NOMO-1 treated with DMSO at 0.1 percent for 48 hours (cell line): ENCODE measurements around the gene SERPINB5.
"Not testable (repeated sequence)": the region's sequence is repeated elsewhere in the genome, so short reads cannot be mapped to it uniquely, and the experiment has no call there.

ENCODE experiments used
- DNase-seq: peaks from one replicate; lab custom pipeline; 2025; ENCODE audit not compliant: unreplicated experiment; lab: John Stamatoyannopoulos, UW

The SERPINB5 gene

GRCh38 chr18:63476668-63477067, at the start of gene SERPINB5:
TSS of gene SERPINB5 (plus strand) at chr18:63476958. CDS start at chr18:63484429, 7,471 bp downstream.
- DNase-seq: no peak

GRCh38 chr18:63427558-63427957, 49.2 kb upstream of the SERPINB5 start:
- no peak for DNase-seq

- no peak for DNase-seq
Observed at GRCh38 chr18:63430526-63430925, 46.2 kb upstream of the SERPINB5 start.

GRCh38 chr18:63431180-63431579, 45.6 kb upstream of the SERPINB5 start:
- DNase-seq: no peak

GRCh38 chr18:63433334-63433866, 43.4 kb upstream of the SERPINB5 start:
- DNase-seq: no peak

GRCh38 chr18:63438181-63438580, 38.6 kb upstream of the SERPINB5 start:
- DNase-seq: no peak

GRCh38 chr18:63439334-63439733, 37.4 kb upstream of the SERPINB5 start:
- peak; percentile 53 for DNase-seq

- peak; percentile 2 for DNase-seq
Observed at GRCh38 chr18:63440219-63440618, 36.5 kb upstream of the SERPINB5 start.

GRCh38 chr18:63440881-63441280, 35.9 kb upstream of the SERPINB5 start:
- peak; percentile 87 for DNase-seq

- no peak for DNase-seq
Observed at GRCh38 chr18:63443829-63444228, 32.9 kb upstream of the SERPINB5 start.

- DNase-seq: peak; percentile 98
Observed at GRCh38 chr18:63444580-63444979, 32.2 kb upstream of the SERPINB5 start.

GRCh38 chr18:63445037-63445436, 31.7 kb upstream of the SERPINB5 start:
- DNase-seq: no peak

GRCh38 chr18:63446266-63446665, 30.5 kb upstream of the SERPINB5 start:
- DNase-seq: no peak

- no peak for DNase-seq
Observed at GRCh38 chr18:63447066-63447465, 29.7 kb upstream of the SERPINB5 start.

GRCh38 chr18:63449426-63449825, 27.3 kb upstream of the SERPINB5 start:
- no peak for DNase-seq

- no peak for DNase-seq
Observed at GRCh38 chr18:63451799-63452660, 24.7 kb upstream of the SERPINB5 start.

- not testable (repeated sequence) for DNase-seq
Observed at GRCh38 chr18:63452751-63453150, 24.0 kb upstream of the SERPINB5 start.

GRCh38 chr18:63454497-63454896, 22.3 kb upstream of the SERPINB5 start:
- no peak for DNase-seq

- DNase-seq: no peak
Observed at GRCh38 chr18:63457977-63458376, 18.8 kb upstream of the SERPINB5 start.

GRCh38 chr18:63460414-63460813, 16.3 kb upstream of the SERPINB5 start:
- no peak for DNase-seq

- no peak for DNase-seq
Observed at GRCh38 chr18:63464434-63464833, 12.3 kb upstream of the SERPINB5 start.

- no peak for DNase-seq
Observed at GRCh38 chr18:63465059-63465458, 11.7 kb upstream of the SERPINB5 start.

- no peak for DNase-seq
Observed at GRCh38 chr18:63467699-63468098, 9.1 kb upstream of the SERPINB5 start.
